HL-60 (cell line): ENCODE data around the gene KRTAP5-5.

ENCODE experiments used
- POLR2AphosphoS5 ChIP-seq: IDR thresholded peaks from 2 replicates; pipeline ENCODE4 v1.6.1; 2012; ENCODE audit warnings: low read depth
- TF ChIP-seq, protein P1 (sequence below): IDR thresholded peaks from one replicate; pipeline ENCODE4 v1.5.1; 2011; ENCODE audit warnings: low read length, control low read depth, inconsistent platforms; ENCODE audit not compliant: insufficient read depth
- TF ChIP-seq, protein P2 (sequence below): IDR thresholded peaks from 2 replicates; pipeline ENCODE4 v1.6.1; 2012; ENCODE audit warnings: low read depth; ENCODE audit not compliant: insufficient replicate concordance

DNA sequence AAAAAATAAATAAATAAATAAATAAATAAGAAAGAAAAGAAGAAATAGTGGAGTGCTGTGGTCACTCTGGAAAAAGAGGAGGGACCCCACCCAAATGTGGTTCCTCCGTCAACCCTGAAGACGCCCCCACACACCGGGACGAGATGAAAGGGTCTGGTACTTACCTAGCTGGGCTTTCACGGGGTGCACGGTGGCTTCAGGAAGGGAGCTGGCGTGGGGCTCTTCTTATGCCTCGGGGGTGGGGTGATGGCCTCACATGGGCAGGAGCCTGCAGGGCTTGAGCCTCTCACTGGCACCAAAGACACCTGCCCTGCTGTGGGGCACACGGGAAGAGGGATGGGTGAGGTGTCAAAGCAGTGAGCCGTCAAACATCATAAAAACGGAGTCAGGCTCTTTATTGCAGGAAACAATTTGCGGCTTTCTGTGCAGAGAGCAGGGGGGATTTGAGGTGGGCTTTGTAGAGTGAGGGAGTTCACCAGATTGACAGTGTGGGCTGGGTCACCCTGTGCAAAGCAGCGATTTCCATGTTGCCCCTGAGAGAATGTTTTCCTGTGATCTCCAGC lies 39.4 kb downstream of the KRTAP5-5 start:
- TF ChIP-seq, protein P1, sequence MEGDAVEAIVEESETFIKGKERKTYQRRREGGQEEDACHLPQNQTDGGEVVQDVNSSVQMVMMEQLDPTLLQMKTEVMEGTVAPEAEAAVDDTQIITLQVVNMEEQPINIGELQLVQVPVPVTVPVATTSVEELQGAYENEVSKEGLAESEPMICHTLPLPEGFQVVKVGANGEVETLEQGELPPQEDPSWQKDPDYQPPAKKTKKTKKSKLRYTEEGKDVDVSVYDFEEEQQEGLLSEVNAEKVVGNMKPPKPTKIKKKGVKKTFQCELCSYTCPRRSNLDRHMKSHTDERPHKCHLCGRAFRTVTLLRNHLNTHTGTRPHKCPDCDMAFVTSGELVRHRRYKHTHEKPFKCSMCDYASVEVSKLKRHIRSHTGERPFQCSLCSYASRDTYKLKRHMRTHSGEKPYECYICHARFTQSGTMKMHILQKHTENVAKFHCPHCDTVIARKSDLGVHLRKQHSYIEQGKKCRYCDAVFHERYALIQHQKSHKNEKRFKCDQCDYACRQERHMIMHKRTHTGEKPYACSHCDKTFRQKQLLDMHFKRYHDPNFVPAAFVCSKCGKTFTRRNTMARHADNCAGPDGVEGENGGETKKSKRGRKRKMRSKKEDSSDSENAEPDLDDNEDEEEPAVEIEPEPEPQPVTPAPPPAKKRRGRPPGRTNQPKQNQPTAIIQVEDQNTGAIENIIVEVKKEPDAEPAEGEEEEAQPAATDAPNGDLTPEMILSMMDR: no peak
- no peak for TF ChIP-seq POLR2AphosphoS5
- TF ChIP-seq, protein P2, sequence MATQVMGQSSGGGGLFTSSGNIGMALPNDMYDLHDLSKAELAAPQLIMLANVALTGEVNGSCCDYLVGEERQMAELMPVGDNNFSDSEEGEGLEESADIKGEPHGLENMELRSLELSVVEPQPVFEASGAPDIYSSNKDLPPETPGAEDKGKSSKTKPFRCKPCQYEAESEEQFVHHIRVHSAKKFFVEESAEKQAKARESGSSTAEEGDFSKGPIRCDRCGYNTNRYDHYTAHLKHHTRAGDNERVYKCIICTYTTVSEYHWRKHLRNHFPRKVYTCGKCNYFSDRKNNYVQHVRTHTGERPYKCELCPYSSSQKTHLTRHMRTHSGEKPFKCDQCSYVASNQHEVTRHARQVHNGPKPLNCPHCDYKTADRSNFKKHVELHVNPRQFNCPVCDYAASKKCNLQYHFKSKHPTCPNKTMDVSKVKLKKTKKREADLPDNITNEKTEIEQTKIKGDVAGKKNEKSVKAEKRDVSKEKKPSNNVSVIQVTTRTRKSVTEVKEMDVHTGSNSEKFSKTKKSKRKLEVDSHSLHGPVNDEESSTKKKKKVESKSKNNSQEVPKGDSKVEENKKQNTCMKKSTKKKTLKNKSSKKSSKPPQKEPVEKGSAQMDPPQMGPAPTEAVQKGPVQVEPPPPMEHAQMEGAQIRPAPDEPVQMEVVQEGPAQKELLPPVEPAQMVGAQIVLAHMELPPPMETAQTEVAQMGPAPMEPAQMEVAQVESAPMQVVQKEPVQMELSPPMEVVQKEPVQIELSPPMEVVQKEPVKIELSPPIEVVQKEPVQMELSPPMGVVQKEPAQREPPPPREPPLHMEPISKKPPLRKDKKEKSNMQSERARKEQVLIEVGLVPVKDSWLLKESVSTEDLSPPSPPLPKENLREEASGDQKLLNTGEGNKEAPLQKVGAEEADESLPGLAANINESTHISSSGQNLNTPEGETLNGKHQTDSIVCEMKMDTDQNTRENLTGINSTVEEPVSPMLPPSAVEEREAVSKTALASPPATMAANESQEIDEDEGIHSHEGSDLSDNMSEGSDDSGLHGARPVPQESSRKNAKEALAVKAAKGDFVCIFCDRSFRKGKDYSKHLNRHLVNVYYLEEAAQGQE: no peak
